ENCODE measurements around the gene CMTM7.
"Not testable (repeated sequence)": the region's sequence is repeated elsewhere in the genome, so short reads cannot be mapped to it uniquely, and the experiment has no call there.

The CMTM7 gene

DNA sequence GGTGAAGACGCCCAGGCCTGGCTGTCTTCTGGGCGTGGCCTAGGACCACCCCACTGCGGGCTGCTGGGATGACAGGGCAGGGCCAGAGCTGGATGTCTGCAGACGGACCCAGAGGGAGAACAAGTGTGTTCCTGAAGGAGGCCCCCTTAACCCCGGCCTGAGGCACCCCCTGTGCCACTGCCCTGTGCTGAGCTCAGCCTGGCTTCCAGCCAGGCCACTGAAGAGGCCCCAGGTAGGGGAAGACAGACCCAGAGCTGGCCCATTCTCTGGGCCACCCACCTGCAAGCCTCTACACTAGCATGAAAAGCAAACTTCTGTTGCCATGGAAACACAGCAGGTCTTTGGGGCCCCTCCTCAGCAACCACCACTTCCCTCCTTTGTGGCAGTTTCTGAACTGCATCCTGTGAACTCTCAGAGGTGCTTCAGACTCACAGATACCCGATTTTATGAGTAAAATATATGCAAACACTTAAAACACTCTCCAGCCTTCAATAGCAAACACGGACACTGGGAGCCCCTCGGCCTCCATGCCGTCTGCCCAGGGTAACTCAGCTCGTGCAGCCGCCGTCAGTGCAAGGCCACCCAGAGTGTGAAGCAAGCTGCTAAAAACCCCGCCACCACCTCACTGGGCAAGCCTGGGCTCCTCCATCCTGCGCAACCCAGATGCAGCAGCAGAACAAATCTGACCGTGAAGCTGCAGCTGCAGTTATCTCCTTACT, 68.5 kb downstream of the CMTM7 start:
- TF ChIP-seq, protein P1, sequence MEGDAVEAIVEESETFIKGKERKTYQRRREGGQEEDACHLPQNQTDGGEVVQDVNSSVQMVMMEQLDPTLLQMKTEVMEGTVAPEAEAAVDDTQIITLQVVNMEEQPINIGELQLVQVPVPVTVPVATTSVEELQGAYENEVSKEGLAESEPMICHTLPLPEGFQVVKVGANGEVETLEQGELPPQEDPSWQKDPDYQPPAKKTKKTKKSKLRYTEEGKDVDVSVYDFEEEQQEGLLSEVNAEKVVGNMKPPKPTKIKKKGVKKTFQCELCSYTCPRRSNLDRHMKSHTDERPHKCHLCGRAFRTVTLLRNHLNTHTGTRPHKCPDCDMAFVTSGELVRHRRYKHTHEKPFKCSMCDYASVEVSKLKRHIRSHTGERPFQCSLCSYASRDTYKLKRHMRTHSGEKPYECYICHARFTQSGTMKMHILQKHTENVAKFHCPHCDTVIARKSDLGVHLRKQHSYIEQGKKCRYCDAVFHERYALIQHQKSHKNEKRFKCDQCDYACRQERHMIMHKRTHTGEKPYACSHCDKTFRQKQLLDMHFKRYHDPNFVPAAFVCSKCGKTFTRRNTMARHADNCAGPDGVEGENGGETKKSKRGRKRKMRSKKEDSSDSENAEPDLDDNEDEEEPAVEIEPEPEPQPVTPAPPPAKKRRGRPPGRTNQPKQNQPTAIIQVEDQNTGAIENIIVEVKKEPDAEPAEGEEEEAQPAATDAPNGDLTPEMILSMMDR (IDR thresholded peaks at IDR 0.05; ENCODE audit: insufficient read depth, low read depth, low read length, missing control alignments): no peak
- DNase-seq (ENCODE audit: low read depth): peak; percentile 60
- H3K4me3 ChIP-seq (ENCODE audit: low read length): no peak overlapping the region

DNA sequence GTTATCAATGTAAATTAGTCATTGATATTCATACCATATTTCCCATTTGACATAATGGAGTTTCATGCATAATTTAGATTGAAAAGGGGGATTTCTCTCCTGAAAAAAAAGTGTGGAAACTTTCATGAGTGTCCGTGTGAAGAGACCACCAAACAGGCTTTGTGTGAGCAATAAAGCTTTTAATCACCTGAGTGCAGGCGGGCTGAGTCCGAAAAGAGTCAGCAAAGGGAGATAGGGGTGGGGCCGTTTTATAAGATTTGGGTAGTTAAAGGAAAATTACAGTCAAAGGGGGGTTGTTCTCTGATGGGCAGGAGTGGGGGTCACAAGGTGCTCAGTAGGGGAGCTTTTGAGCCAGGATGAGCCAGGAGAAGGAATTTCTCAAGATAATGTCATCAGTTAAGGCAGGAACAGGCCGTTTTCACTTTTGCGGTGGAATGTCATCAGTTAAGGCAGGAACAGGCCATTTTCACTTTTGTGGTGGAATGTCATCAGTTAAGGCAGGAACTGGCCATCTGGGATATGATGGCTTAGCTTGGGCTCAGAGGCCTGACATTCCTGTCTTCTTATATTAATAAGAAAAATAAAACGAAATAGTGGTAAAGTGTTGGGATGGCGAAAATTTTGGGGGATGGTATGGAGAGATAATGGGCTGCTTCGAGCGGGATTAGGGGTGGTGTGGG, 69.3 kb downstream of the CMTM7 start:
- not testable (repeated sequence) for DNase-seq (ENCODE audit: low read depth); H3K4me3 ChIP-seq (ENCODE audit: low read length)

DNA sequence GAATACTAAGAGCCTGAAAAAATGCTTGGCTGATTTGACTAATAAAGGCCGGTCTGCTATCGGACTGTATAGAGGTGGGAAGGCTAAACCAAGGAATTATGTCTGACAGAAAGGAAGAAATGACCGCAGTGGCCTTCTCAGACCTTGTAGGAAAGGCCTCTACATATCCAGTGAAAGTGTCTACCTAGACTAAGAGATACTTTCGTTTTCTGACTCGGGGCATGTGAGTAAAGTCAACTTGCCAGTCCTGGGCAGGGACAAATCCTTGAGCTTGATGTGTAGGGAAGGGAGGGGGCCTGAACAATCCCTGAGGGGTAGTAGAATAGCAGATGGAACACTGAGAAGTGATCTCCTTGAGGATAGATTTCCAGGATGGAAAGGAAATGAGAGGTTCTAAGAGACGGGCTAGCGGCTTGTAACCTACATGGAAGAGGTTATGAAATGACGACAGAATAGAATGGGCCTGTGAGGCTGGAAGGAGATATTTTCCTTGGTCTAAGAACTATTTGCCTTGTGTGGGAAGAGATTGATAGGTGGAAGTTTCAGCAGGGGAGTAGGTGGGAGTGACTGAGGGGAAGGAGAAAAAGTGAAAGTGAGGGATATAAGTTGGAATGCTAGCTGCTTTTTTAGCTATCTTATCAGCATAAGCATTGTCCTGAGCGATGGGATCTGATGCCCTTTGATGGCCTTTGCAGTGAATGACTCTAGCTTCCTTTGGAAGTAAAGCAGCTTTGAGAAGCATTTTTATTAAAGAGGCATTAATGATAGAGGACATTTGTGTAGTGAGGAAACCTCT, 70.7 kb downstream of the CMTM7 start:
- DNase-seq (ENCODE audit: low read depth): not testable (repeated sequence)

DNA sequence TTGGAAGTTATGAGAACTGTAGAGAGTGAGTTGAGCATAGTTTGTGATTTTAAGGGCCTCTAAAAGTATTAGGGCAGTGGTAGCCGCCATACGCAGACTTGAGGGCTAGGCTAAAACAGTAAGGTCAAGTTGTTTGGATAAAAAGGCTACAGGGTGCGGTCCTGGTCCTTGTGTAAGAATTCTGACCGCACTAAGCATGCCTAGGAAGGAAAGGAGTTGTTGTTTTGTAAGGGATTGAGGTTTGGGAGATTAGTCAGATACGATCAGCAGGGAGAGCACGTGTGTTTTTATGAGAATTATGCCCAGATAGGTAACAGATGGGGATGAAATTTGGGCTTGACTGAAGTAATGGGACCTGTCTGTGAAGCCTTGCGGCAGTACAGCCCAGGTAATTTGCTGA, 71.8 kb downstream of the CMTM7 start:
- not testable (repeated sequence) for DNase-seq (ENCODE audit: low read depth); H3K4me3 ChIP-seq (ENCODE audit: low read length)

More for the DNA sequence above, 70.7 kb downstream of the CMTM7 start:
- H3K4me3 ChIP-seq (ENCODE audit: low read length): not testable (repeated sequence)

DNA sequence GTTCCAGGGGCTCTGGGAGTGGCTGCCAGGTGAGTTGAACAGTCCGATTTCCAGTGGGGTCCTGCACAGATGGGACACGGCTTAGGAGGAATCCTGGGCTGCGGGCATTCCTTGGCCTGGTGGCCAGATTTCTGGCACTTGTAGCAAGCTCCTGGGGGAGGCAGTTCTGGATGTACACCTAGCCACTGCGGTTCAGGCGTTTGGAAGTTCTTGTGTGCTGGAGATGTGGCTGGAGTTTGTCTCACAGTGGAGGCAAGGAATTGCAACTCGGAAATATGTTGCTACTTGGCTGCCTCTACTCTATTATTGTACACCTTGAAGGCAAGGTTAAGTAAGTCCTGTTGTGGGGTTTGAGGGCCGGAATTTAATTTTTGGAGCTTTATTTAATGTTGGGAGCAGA, 73.1 kb downstream of the CMTM7 start:
- not testable (repeated sequence) for H3K4me3 ChIP-seq (ENCODE audit: low read length); DNase-seq (ENCODE audit: low read depth)

DNA sequence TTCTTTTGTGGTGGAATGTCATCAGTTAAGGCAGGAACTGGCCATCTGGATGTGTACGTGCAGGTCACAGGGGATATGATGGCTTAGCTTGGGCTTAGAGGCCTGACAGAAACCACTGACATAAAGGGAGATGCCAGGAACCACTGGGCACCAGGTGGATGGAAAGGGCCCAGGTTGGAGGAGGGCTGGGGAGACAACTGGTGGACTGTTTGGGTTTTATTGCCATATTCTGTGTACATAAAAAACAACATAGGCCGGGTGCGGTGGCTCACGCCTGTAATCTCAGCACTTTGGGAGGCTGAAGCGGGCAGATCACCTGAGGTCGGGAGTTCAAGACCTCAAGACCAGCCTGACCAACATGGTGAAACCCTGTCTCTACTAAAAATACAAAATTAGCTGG, 75.2 kb downstream of the CMTM7 start:
- not testable (repeated sequence) for H3K4me3 ChIP-seq (ENCODE audit: low read length); DNase-seq (ENCODE audit: low read depth)

DNA sequence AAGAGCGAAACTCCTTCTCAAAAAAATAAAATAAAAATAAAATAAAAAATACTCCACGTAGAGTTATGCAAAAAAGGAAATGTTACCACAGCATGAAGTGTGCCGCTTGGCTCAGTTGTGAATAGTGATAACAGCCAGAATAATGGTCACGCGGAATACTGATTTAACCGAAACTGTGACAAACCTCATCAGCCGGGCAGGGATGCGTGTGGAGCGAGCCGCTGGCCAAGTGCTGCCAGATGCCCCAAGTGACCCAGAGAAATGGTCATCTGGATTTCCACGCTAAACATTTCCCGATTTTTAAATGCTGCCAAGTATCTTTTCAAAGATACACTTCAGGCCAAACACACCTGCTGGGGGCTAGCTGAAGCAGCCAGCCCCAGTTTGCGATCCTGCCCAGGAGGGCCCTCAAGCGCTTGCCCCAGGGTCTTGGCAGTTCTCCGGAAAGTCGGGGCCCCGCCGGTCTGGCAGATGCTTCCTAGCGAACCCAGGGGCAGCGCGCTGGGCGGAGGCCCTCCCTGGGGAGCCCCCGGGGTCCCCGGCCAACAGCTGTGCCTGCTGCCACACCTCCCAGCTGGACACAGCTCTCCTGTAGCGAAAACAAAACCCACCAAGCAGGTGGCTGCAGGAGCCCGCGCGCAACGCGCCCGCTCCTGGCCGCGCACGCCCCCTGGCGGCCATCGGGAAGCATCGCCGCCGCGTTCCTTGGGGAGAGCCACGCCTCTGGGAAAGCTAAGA, 75.8 kb downstream of the CMTM7 start:
- peak; percentile 72 for DNase-seq (ENCODE audit: low read depth)
- TF ChIP-seq, protein P1 (IDR thresholded peaks at IDR 0.05; ENCODE audit: insufficient read depth, low read depth, low read length, missing control alignments): peak; percentile 63
- H3K4me3 ChIP-seq (ENCODE audit: low read length): peak overlapping the region; percentile 28

DNA sequence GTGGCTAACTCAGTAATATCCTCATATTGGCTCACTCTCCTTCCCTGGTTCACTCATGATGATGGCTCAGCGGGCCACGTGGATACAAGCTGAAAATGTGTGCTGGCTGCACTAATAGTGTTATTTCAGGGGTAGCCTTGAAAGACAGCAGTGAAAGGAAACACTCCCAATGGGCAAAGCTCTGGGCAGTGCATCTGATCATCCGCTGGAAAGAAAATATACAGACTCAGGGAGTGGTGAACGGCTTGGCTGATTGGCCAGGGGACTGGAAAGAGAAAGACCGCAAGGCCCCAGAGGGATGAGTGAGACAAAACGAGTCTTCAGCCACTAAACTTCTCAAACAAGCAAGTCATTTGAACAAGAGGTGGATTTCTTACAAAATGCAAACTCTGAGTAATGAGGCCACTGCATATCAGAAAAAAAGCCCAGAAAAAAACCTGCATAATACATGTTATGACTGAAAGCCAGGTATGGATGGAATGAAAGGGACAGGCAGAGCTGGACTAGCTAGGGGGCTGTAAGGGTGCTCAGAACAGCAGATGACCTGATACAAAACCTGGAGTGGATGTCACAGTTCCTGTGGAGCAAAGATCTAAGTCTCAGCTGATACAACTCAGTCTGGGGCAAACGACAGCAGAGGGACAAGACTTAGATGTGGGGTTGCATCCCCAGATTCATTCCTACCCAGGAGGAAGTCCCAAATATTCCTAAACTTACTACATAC, 77.7 kb downstream of the CMTM7 start:
- TF ChIP-seq, protein P1 (IDR thresholded peaks at IDR 0.05; ENCODE audit: insufficient read depth, low read depth, low read length, missing control alignments): no peak
- no peak overlapping the region for H3K4me3 ChIP-seq (ENCODE audit: low read length)
- DNase-seq (ENCODE audit: low read depth): peak; percentile 49

DNA sequence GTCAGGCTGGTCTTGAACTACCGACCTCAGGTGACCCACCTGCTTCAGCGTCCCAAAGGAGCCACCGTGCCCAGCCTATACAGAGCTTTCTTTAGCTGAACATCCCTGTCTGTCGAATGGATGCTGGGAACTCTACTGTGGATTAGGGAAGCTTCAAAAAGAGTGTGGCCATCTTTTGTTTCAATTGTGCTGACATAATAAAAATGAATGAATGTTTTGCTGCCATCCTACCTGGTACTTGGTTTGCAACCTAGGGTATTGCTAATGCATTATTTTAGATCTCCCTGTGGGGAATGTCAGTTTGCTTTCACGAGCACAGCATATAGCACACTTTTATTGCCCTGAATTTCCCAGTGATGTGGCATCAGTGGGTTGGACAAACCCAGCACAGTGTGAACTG, 78.7 kb downstream of the CMTM7 start:
- no peak for DNase-seq (ENCODE audit: low read depth)
- TF ChIP-seq, protein P1 (IDR thresholded peaks at IDR 0.05; ENCODE audit: insufficient read depth, low read depth, low read length, missing control alignments): no peak
- H3K4me3 ChIP-seq (ENCODE audit: low read length): no peak overlapping the region
